IPS-NIHi11 (cell line): Measurements from ENCODE around the gene ATP2B3.

Source experiments
- DNase-seq: peaks from one replicate; pipeline ENCODE4 v3.0.0; 2012; ENCODE audit warnings: mixed read lengths, low spot score

The ATP2B3 gene

DNA sequence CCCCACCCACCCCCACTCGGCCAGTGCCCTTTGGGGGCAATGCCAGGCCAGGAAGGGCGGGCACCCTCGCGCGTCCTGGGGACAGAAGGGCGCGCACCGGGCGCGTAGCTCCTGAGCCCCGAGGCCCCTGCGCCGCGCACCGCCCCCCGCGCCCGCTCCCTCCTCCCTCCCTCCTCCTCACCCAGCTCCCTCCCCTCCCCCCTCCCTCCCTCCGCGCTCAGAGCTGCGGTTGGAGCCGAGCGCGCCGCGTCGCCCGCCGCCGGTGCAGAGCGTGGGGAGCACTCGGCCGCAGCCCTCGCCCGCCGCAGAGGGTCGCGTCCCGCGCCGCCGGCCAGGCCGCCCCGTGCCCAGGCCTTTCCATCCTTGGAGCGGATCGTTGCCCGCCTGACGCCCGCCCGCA, at the start of gene ATP2B3:
Gene ATP2B3, plus strand, starts transcription at position 220 of the 400 bp plus-strand sequence. CDS start 18,606 bp downstream, outside the sequence.
- peak; percentile 52 for DNase-seq

DNA sequence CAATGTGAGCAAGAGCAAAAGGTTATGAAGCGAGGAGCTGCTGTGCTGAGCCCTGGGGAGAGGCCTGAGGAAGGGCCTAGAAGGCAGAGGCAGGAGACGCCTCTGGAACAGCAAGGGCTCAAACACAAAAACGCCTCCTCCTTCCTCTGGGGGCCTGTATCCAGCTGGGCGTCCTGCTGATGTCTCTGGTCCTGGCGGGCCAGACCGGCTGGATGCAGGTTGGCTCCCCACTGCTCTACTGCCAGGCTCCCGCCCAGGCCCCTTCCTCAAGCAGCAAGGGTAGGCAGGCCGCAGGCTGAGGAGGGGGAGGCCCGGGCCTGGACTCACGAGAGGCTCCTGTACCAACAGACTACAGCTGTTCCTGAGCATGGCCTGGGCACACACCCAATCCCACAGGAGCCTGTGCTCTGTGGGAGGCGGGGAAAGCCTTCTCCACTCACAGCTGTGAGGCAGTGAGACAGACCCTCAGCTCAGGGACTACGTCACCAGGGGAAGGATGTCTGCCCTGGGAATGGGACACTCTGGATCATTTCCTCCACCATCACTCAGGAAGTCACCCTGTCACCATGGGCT, 49.3 kb upstream of the ATP2B3 start:
- no peak for DNase-seq

DNA sequence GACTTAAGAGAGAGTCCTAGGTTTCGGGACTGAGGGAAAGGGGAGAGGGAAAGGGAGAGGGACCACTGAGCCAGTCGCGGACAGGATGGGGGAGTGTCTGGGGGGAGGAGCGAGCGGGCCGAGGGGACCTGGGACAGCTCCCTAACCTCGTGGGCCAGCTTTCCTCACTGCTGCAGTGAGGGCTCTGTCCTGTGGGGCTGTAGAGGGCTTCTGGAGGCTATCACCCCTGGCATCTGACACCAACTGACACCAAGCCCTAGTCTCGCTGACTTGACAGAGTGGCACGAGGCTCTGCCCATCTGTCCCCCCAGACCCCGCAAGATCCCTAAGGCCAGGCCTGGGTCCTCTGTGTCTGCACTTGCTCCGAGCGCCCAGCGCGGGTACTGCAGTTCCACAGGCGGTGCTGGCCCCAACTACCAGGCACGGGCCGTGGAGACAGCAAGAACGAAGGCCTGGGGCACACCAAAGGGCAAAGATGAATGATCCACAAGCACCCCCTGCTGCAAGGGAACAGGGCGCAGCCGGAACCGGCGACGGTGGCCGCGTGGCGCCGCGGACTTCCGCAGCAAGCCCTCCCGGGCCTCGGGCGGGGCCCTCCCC, 47.5 kb upstream of the ATP2B3 start:
- peak; percentile 53 for DNase-seq

DNA sequence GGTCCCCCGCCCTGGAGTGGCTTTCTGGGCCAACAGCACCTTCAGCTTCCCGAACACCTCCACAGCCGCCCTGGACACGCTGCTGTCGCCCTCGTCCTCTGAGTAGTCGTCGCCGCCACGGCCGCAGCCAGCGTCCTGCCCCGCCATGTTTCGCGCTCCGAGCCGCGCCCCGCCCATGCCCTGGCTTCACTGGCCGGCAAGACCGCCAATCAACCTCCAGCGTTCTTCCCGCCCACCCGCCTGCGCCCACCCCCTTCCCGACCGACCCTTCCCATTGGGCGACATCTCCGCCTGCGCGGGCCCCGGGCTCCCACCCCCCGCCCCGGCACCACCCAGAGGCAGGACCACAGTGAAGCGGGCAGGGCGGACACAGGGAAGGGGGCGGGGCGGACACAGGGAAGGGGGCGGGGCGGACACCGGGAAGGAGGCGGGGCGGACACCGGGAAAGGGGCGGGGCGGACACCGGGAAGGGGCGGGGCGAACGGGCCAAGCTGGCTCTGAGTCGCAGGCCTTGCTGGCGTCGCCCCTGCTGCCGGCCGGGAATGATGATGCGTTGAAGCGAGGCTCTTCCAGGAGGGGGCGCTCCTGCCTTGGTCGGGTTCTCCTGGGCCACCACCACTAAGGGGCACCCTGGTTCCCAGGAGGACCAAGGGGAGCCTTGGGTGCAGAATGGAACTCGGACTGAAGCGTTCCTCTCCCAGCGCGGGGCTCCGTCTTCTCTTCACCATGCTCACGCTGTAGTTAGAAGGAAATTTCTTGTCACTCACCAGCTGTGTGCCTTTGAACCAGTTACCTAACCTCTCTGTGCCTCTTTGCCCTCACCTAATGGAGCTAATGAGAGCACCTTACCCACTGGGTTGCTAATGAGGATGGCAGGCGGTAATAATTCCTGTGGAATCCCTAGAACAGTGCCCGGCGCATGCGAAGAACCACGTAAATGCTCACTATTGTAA, 46.8 kb upstream of the ATP2B3 start, which contains the start of gene HAUS7:
Gene HAUS7, minus strand, starts transcription at position 166 of the 953 bp plus-strand sequence. Its CDS starts 19 bp downstream, at position 147.
- peak; percentile 89 for DNase-seq

DNA sequence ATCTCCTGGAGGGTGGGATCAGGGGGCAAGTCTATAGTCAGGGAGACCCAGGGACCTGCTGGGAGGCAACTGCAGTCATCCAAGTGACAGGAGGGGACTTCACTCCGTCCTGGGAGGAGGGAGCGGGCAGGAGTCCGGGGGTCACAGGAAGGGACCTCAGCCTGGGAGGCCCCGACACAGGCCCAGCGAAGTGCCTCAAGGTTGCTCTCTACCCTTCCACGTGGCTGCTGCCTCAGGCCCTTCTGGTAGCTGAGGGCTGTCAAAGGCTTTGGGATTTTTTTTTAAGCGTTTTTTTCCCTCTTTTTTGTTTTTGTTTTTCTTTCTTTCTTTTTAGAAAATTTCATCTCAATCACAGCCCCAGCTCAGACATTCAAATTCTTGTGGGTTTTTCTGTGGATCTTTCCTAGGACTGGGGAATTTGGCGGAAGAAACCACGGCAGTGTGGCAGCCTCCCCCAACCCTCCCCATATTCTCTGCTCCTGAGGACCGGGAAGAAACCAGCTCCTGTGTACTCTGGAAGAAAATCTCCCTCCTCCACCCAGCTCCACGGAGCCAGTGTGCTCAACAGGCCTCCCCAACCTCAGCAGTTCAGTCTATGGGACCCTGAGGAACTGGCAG, 45.7 kb upstream of the ATP2B3 start:
- no peak for DNase-seq

DNA sequence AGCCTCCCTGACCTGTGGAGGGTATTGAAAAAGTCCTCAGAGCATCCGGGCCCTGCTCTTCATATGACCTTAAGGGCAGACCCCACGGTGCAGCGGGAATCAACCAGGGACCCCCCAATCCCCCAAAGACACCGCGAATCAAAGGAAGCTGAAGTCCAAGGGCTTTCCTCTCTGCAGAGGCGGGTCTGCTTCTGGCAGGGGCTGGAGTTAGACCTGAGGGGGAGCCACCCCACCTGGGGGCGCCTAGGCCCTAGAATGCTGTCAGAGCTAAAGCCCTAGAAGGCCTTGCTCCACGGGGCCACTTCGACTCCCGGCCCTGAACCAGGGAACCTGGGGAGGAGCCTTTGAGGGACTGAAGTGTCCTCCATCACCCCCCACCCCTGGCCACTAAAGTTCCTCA, 44.3 kb upstream of the ATP2B3 start:
- DNase-seq = no peak

DNA sequence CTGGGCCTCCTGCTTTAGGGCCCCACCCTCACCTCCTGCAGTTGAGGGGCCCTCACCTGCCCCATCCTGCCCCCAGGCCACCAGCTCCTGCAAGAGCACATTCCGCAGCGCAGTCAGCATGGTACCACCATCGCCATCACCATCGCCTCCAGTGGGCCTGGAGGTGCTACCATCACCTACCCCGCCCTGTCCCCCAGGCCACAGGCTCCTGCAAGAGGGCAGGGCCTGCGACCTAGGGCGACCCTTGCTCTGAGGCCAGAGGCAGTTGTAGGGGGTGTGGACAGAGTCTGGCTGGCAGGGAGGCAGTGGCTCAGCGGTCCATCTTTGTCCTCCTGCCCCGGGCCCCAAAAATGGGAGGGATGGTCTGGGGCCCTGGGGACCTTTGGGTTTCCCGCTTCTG, 43.2 kb upstream of the ATP2B3 start:
- DNase-seq = no peak

DNA sequence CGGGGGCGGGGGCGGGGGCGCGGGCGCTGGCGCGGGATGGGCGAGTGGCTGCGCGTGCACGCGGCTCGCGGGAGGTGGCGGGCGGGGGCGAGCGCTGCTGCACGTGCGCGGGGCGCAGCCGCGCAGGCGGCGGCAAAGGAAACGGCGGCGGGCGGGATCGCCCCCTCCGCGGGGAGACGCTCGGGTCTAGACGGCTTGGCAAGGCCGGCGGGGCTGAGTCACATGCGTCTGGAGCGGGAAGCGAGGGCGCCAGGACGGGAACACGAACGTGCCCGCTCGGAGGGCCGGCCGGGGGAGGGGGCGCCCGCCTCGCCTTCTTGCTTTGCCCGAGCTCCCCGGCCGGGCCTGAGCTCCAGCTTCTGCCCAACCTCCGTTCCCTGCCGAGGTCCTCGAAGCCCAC, 42.7 kb upstream of the ATP2B3 start:
- peak; percentile 47 for DNase-seq

DNA sequence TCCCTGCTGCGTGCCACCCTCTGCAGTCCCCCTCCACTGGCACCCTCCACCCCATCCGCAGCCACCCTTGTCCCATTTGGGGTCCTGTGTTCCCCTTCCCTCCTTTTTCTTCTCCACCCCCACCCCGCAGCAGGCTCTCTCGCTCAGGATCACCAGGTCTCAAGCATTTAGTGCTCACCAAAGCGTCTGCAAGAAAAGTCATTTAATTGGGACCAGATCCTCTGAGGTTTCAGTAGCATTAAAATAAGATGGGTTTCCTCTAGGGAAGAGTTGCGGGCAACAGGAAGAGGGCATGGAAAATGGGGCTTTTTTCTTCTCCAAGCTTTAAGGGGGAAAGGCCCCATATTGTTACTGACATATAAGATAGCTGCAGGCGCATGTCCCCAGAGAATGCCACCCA, 42.2 kb upstream of the ATP2B3 start:
- no peak for DNase-seq

DNA sequence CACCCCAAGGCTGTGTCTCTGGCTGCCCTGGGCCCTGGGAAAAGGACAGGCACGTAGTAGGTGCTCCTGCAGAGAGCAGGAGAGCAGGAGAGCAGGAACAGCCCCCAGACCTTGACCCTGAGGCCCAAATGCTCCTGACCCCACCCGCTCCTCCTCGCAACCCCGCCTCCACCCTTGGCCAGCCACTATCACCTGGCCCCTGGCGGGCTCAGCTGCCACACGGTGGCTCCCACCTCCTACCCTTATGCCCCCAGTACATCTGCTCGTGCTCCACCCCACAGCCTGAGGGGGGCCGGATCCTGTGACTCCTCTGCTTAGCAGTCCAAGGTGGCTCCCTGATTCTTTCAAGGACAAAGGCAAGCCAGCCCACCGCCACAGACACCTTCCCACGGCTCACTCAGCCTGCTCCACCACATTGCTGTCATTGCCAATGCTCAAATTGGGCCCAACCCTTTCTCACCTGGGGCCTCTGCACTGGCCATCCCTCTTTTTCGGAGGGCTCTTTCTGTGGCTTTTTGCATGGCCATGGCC, 41.6 kb upstream of the ATP2B3 start:
- no peak for DNase-seq

DNA sequence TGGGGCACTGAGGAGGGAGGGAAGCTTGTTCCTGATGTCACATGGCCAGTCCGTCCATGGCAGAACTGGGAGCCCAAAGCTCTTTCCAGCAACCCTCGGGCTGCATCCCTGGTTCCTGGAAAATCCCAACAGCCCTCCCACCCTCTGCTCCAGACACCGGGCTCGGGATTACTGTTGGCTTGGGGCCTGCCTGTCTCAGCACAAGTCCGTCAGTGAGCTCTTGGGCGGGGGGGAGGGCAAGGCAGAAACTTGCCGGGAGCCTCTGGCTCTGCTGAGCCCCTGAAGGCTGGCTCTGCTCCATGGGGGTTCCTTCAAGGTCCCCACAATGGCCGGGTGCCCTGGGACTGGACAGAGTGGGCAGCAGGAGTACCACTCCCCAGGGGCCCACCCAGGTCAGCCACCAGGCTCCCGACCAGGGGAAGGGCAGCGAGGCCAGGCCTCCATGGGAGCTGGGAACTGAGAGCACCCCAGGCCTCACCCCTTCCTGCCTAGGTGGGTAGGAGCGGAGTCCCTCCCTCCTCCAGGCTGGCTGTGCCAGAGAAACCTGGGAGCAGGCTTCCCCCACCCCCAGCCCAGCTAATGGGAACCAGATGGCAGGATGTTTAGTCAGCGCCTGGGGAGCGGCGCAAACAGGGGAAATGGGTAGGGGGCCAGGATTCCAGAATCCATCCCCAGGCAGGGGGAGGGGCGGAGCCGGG, 40.6 kb upstream of the ATP2B3 start:
- no peak for DNase-seq

DNA sequence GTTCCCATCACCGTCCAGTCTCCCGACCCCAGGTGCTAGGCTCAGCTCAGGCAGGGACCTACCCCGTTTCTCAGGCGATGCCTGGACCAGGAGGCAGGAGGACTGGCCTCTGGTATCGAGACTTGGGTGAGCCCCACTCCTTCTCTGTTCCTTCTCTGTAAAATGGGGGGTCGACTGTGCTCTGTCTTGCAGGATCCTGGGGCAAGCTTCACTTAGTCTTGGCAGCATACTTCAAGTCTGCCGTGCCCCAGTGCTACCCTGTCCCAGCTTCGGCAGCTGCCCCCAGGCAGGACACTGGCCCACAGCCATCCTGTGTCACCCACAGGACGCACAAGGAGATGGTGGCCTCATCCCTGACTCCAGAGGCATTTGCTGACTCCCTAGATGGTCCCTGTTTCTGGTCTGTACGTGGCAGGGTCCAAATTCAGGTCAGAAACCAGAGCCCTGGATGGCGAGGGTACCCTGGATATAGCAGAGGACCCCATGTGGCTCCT, 40.0 kb upstream of the ATP2B3 start:
- DNase-seq = no peak

DNA sequence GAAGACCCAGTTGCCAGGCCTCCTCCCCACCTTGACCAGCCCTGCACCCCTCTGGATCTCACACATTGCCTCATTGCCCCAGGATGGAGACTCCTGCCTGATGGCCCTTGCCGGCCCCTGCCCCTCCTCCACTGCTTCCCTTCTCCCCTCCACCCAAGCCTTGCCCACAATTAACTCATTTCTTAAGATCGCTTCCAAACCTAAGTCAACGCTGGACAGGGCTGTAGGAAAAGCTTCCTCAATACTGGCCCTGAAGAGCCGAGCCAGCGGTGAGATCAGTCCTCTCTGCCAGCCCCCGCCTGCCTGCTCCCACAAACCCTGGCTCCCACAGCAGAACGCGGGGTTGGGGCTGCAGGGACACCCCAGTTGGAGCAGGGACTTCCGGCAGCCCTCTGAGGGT, 39.5 kb upstream of the ATP2B3 start:
- DNase-seq = no peak

DNA sequence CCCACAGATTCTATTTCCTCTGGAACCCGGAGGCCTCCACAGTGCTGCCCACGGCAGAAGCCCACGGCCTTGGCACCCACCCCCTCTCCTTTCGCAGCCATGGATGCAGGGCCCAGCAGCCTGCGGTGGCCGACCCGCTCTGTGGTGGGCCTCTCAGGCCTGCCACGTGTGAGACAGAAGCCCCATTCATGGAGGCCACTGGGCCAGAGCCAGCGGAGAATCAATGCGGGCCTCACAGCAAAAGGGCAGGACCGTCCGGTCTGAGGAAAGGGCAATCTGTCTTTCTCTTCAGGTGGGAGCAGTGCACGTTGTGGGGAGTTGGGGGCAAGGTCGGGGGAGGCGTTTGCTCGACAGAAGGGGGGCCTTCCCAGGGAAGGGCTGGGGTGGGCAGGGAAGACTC, 38.7 kb upstream of the ATP2B3 start:
- DNase-seq = no peak

DNA sequence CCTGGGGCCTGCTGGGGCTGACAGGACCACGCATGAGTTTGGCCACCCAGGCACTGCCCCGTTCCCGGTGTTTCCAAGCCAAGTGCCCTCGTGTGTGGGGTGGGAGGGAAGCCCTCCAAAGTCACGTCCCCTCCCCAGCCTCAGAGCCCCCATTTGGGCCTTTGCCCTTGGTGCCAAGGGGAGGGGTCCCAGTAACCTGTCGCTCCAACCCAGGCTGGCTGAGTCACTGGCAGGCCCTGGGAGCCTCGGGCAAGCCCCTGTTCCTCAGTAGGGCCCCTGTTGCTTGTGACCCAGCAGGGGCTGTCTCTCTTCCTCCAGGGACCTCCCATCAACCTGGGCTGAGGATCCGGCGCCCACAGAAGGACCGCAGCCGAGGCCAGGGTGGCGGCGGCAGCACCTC, 36.4 kb upstream of the ATP2B3 start:
- DNase-seq = no peak

DNA sequence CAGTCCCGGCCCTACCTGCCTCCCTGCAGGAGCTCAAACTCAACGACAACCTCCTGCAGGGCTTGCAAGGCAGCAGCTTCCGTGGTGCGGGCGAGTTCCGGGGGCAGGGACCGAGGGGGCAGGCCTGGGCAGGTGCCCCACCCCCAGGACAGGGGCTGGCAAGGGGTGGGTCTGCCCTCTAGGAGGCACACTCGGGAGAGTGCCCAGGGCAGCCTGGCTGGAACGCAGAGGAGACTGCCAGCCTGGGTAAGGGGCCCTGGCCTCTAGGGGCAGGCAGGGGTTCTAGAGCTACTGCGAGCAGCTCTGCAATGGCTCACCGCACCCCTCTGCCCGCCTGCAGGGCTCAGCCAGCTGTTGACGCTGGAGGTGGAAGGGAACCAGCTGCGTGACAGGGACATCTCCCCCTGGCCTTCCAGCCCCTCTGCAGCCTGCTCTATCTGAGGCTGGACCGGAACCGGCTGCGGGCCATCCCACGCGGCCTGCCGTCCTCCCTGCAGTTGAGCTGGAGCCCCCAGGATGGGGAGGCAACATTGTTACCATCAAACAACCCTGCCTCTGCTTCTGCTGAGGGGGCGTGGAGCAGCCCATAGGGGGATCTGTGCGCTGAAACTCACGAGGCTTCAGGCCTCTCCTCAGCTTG, 34.9 kb upstream of the ATP2B3 start:
- no peak for DNase-seq

DNA sequence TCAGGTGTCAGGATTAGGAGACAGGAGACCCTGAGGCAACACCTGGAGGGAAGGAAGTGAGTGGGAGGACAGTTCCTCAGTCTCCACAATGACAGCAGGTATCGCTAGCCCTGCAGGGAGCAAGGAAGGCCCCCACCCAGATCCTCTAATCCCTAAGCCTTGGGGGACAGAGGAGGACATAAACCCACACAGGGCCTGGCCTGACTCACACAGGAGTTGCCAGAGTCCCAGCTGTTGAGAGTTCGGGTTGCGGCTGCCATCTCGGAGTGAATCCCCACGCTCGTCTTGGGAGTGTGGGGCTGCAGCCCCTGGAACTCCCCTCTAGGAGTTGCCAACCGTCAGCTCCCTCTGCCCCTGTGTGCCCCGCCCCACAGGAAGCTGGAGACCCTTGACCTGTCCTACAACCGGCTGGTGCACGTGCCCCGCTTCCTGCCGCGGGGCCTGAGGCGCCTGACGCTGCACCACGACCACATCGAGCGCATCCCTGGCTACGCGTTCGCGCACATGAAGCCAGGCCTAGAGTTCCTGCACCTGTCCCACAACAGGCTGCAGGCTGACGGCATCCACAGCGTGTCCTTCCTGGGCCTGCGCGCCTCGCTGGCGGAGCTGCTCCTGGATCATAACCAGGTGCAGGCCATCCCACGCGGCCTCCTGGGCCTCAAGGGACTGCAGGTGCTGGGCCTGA, 31.9 kb upstream of the ATP2B3 start:
- DNase-seq = no peak

DNA sequence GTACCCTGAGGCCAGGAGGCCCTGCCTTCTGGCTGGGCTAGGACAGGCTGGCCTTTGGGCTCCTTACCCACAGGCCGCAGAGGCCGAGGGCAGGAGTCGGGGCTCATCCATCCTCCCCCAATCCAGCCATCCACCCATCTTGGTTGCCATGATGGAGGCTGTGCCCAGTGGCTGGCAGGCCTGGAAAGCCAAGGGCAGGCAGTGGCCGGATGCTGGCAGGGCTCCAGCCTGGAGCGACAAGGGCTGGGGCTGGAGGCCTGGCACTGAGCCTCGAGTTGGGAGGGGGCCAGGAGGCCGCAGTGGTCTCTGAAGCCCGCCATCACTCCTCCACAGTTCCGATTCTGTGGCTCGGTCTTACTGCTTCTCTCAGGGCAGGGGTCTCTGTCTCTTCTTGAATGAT, 31.3 kb upstream of the ATP2B3 start:
- DNase-seq = no peak

DNA sequence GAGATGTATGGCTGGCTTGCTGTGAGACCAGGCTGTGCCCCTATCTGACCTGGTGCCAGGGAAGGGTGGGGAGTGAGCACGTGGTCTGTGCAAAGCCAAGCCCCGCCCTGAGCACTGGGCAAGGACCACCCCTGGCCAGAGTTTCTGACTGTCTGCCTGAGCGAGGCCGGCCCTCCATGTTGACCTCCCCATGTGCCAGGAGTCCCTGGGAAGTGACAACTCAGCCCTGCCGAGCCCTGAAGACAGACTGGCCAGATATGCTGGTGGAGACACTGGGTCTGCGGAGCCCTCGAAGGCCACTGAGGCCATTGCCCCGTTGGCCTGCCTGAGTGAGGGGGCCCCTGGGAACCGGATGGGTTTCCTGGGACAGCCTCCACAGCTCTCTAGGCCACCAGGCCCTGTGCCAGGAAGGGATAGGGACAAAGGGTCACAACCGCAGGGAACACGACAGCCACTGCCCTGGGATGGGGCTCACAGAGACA, 29.8 kb upstream of the ATP2B3 start:
- DNase-seq = no peak

DNA sequence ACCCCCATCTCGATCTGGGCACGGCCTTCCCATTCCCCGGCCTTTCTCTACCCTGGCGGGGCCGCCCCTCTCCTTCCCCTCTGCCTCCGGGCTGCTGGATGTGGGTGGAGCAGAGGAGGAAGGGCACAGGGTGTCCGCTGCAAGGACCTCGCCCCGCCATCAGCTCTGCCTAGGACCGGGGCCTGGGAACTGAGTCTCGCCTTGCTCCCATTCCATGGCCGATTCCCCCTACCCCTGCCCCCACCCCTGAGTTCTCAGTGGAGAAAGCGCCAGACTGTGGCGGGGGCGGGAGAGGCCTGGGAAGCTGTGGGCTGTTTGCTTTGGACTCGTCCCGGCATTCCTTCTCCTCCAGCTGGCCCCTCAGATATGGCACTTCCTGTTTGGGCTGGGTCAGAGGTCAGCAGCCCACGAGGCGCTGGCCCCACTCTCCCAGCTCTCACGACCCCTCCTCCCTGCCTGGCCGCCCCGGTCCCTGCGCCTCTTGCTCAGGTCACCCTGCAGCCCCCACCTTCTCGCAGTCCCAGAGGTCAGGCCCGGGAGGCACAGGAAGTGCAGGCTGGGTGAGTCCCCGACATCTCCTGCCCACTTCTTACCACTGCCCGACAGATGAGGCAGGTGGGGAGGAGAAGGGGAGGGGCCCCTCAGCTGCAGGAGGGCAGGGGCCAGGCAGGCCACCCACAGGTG, 29.1 kb upstream of the ATP2B3 start:
- DNase-seq = no peak
